Common myeloid progenitor, CD34-positive (primary cell): ENCODE results near the gene STK10.
A peak's percentile ranks its signal among the peaks of the same experiment; 100 is the strongest.

Experiments used
- CTCF ChIA-PET: fragments of 350-600 bp; sonication (Branson Sonifier 250); formaldehyde crosslinking; loops from one replicate; lab custom pipeline; 2021; ENCODE audit warnings: antibody characterized with exemption; lab: Charles Lee
- POLR2A ChIA-PET: fragments of 350-600 bp; sonication (Branson Sonifier 250); formaldehyde crosslinking; loops from one replicate; lab custom pipeline; 2021; ENCODE audit warnings: antibody characterized with exemption; lab: Charles Lee
- DNase-seq, 3 donors: peaks; one replicate each; pipeline versions ENCODE4 v3.0.0 to v3.0.0-alpha.2; 2013
- H3K27ac ChIP-seq, 2 experiments: 1 replicate in 1 of 2; 2 replicates in 1 of 2; pipeline ENCODE4 v1.7.0; 2013; ENCODE audit warnings: inconsistent platforms in 2 of 2, low read length in 2 of 2, mild to moderate bottlenecking in 2 of 2, low read depth in 1 of 2, moderate library complexity in 1 of 2; ENCODE audit not compliant: severe bottlenecking in 2 of 2, insufficient read depth in 1 of 2, poor library complexity in 1 of 2
- H3K27me3 ChIP-seq, 5 experiments: replicated peaks in 2 of 5; 1 replicate in 3 of 5; 2 replicates in 2 of 5; pipeline versions ENCODE4 v1.6.1 to v1.7.0; 2013; ENCODE audit warnings: low read length in 4 of 5, mild to moderate bottlenecking in 2 of 5, moderate library complexity in 2 of 5, inconsistent platforms in 1 of 5; ENCODE audit not compliant: insufficient read depth in 5 of 5, control insufficient read depth in 4 of 5
- H3K36me3 ChIP-seq, 4 experiments: 1 replicate in 2 of 4; 2 replicates in 2 of 4; pipeline versions ENCODE4 v1.6.1 to v1.7.0; 2013; ENCODE audit warnings: low read length in 3 of 4, control low read depth in 1 of 4, mild to moderate bottlenecking in 1 of 4; ENCODE audit not compliant: control insufficient read depth in 4 of 4, insufficient read depth in 4 of 4
- H3K4me1 ChIP-seq, 4 experiments: 1 replicate in 3 of 4; 2 replicates in 1 of 4; pipeline versions ENCODE4 v1.6.1 to v1.7.1; 2013; ENCODE audit warnings: low read length in 3 of 4, mild to moderate bottlenecking in 3 of 4, control low read depth in 1 of 4, inconsistent platforms in 1 of 4, moderate library complexity in 1 of 4; ENCODE audit not compliant: control insufficient read depth in 4 of 4, insufficient read depth in 4 of 4; ENCODE audit errors: control extremely low read depth in 1 of 4
- H3K4me3 ChIP-seq, 7 experiments: 1 replicate in 4 of 7; 2 replicates in 3 of 7; pipeline versions ENCODE4 v1.5.1 to v1.7.0; 2013; ENCODE audit warnings: mild to moderate bottlenecking in 7 of 7, low read length in 6 of 7, moderate library complexity in 6 of 7, inconsistent platforms in 2 of 7, low read depth in 2 of 7, control low read depth in 1 of 7; ENCODE audit not compliant: insufficient read depth in 4 of 7, control insufficient read depth in 1 of 7; ENCODE audit errors: extremely low read depth in 1 of 7
- H3K9me3 ChIP-seq, 5 experiments: 1 replicate in 4 of 5; 2 replicates in 1 of 5; pipeline versions ENCODE4 v1.6.1 to v1.7.1; 2013; ENCODE audit warnings: low read length in 4 of 5, mild to moderate bottlenecking in 2 of 5, inconsistent platforms in 1 of 5, low read depth in 1 of 5, moderate library complexity in 1 of 5; ENCODE audit not compliant: control insufficient read depth in 4 of 5, insufficient read depth in 2 of 5; ENCODE audit errors: control extremely low read depth in 1 of 5
- WGBS: methylation state at CpG from one replicate; pipeline ENCODE4 v1.1.5; 2013; ENCODE audit not compliant: insufficient coverage; 5-methylcytosine and 5-hydroxymethylcytosine counted together

Gene STK10

GRCh38 chr5:172005708-172006320 is 182.2 kb downstream of the STK10 start:
- ChIA-PET POLR2A (interaction anchor here (1.5 kb wide), 1 partner anchor 47 kb away, joined by 3 read pairs; no protein-coding TSS in a partner anchor), CTCF (interaction anchor here (1.0 to 7.8 kb wide), 3 partner anchors 21 to 167 kb away, joined by 3 to 67 read pairs (median 3); no protein-coding TSS in a partner anchor)
- Histone ChIP-seq H3K9me3 (no peaks in the 10 kb centered on the region), H3K27me3 (no peaks in the 10 kb centered on the region), H3K4me3 (peak overlapping the region; percentile 83 to 99 (median 96)), H3K27ac (peak overlapping the region; percentile 96 to 97), H3K4me1 (peaks cover 22 to 59% (median 46%) of the 10 kb centered on the region in 4 experiments), H3K36me3 (no peaks in the 10 kb centered on the region)
- peak in 2 of 3 donors; percentile 17 to 40 for DNase-seq
- 0% methylated on average over 25 of the region's 34 CpGs for whole genome bisulfite sequencing

GRCh38 chr5:172004824-172005237 is 183.2 kb downstream of the STK10 start:
- CTCF ChIA-PET: interaction anchor here (1.2 to 7.8 kb wide), 2 partner anchors 20 to 94 kb away, joined by 3 to 67 read pairs; no protein-coding TSS in a partner anchor
- 60% methylated on average over 1 of the region's 3 CpGs for WGBS
- Histone ChIP-seq H3K9me3 (no peaks in the 10 kb centered on the region), H3K4me3 (peak overlapping the region in 6 of 7 experiments; percentile 85 to 99 (median 96)), H3K4me1 (peaks cover 24 to 60% (median 46%) of the 10 kb centered on the region in 4 experiments), H3K27ac (peak overlapping the region; percentile 17 to 97), H3K27me3 (no peaks in the 10 kb centered on the region), H3K36me3 (peaks cover 0 to 6% (median 0%) of the 10 kb centered on the region in 4 experiments)
- POLR2A ChIA-PET: interaction anchor here (0.6 kb wide), 1 partner anchor 586 kb away, joined by 4 read pairs; no protein-coding TSS in a partner anchor
- DNase-seq: peak; percentile 52 to 85 (median 78)

- Histone ChIP-seq H3K27ac (peak overlapping the region in 1 of 2 experiments; percentile 97), H3K27me3 (no peaks in the 10 kb centered on the region), H3K4me3 (peak overlapping the region in 2 of 7 experiments; percentile 24 to 96), H3K4me1 (peaks cover 27 to 64% (median 46%) of the 10 kb centered on the region in 4 experiments), H3K36me3 (peaks cover 0 to 6% (median 0%) of the 10 kb centered on the region in 4 experiments), H3K9me3 (no peaks in the 10 kb centered on the region)
- peak in 2 of 3 donors; percentile 39 to 53 for DNase-seq
- ChIA-PET CTCF (interaction anchor here (0.6 to 1.9 kb wide), 4 partner anchors 18 to 283 kb away, joined by 3 to 8 read pairs (median 3); no protein-coding TSS in a partner anchor), POLR2A (interaction anchor here (0.9 kb wide), 1 partner anchor 9 kb away, joined by 8 read pairs; no protein-coding TSS in a partner anchor)
- 40% methylated on average over 1 of the region's 1 CpG for WGBS
Observed at GRCh38 chr5:172003746-172004145, 184.3 kb downstream of the STK10 start.

- no peak overlapping the region for H3K27ac ChIP-seq
- peaks cover 0 to 6% (median 0%) of the 10 kb centered on the region in 4 experiments for H3K36me3 ChIP-seq
- H3K4me1 ChIP-seq: peaks cover 27 to 64% (median 44%) of the 10 kb centered on the region in 4 experiments
- ChIA-PET POLR2A (interaction anchor here (0.9 kb wide), 1 partner anchor 9 kb away, joined by 8 read pairs; no protein-coding TSS in a partner anchor), CTCF (interaction anchor here (0.6 to 1.9 kb wide), 4 partner anchors 18 to 284 kb away, joined by 3 to 8 read pairs (median 3); no protein-coding TSS in a partner anchor)
- DNase-seq: peak in 2 of 3 donors; percentile 38 to 51
- no peaks in the 10 kb centered on the region for H3K27me3 ChIP-seq
- 94% methylated on average over 5 of the region's 6 CpGs for WGBS
- H3K9me3 ChIP-seq: no peaks in the 10 kb centered on the region
- H3K4me3 ChIP-seq: peak overlapping the region in 1 of 7 experiments; percentile 12
Observed at GRCh38 chr5:172002840-172003512, 185.0 kb downstream of the STK10 start.

- Histone ChIP-seq H3K36me3 (peaks cover 0 to 6% (median 0%) of the 10 kb centered on the region in 4 experiments), H3K4me3 (no peak overlapping the region), H3K27me3 (no peaks in the 10 kb centered on the region), H3K9me3 (no peaks in the 10 kb centered on the region), H3K27ac (no peak overlapping the region), H3K4me1 (peaks cover 27 to 57% (median 38%) of the 10 kb centered on the region in 4 experiments)
- no CpG with 5 or more reads among the region's 2 CpGs for WGBS
- ChIA-PET CTCF (interaction anchor here (1.0 kb wide), 1 partner anchor 16 kb away, joined by 7 read pairs; no protein-coding TSS in a partner anchor), POLR2A (no interaction called here)
- peak; percentile 46 to 72 (median 62) for DNase-seq
Observed at GRCh38 chr5:172002310-172002709, 185.7 kb downstream of the STK10 start.

GRCh38 chr5:171999877-172000276 is 188.1 kb downstream of the STK10 start:
- DNase-seq: peak in 2 of 3 donors; percentile 25 to 41
- 90% methylated on average over 3 of the region's 5 CpGs for WGBS
- peaks cover 20 to 44% (median 27%) of the 10 kb centered on the region in 4 experiments for H3K4me1 ChIP-seq
- peaks cover 0 to 25% (median 4%) of the 10 kb centered on the region in 4 experiments for H3K36me3 ChIP-seq
- H3K27me3 ChIP-seq: no peaks in the 10 kb centered on the region
- H3K9me3 ChIP-seq: no peaks in the 10 kb centered on the region
- POLR2A ChIA-PET: no interaction called here
- CTCF ChIA-PET: interaction anchor here (0.9 kb wide), 1 partner anchor 80 kb away, joined by 3 read pairs; no protein-coding TSS in a partner anchor
- H3K27ac ChIP-seq: no peak overlapping the region
- H3K4me3 ChIP-seq: no peak overlapping the region
